GM04504 (cell line): ENCODE measurements around the gene CHN2.
A peak's percentile ranks its signal among the peaks of the same experiment; 100 is the strongest.

Source experiments
- DNase-seq: peaks from one replicate; pipeline ENCODE4 v3.0.0-alpha.2; 2012; ENCODE audit warnings: low read depth

Gene CHN2

GRCh38 chr7:29401769-29402168 lies 207.2 kb downstream of the CHN2 start:
- no peak for DNase-seq

GRCh38 chr7:29405891-29406290 lies 211.3 kb downstream of the CHN2 start:
- DNase-seq, result no peak

GRCh38 chr7:29406366-29406765 lies 211.8 kb downstream of the CHN2 start:
- DNase-seq, result no peak

GRCh38 chr7:29408841-29409243 lies 214.3 kb downstream of the CHN2 start:
- DNase-seq, result peak; percentile 64

GRCh38 chr7:29410996-29411395 lies 216.4 kb downstream of the CHN2 start:
- no peak for DNase-seq

- DNase-seq, result no peak
Measured at GRCh38 chr7:29412912-29413311, 218.3 kb downstream of the CHN2 start.

GRCh38 chr7:29413626-29414136 lies 219.1 kb downstream of the CHN2 start:
- no peak for DNase-seq

GRCh38 chr7:29414216-29414615 lies 219.6 kb downstream of the CHN2 start:
- DNase-seq, result no peak

GRCh38 chr7:29415215-29415614 lies 220.6 kb downstream of the CHN2 start:
- DNase-seq, result no peak

GRCh38 chr7:29416276-29416937 lies 221.8 kb downstream of the CHN2 start:
- DNase-seq, result no peak

- no peak for DNase-seq
Measured at GRCh38 chr7:29416938-29417305, 222.3 kb downstream of the CHN2 start.

- DNase-seq, result no peak
Measured at GRCh38 chr7:29418056-29418455, 223.5 kb downstream of the CHN2 start.

GRCh38 chr7:29418651-29419050 lies 224.1 kb downstream of the CHN2 start:
- DNase-seq, result no peak

- no peak for DNase-seq
Measured at GRCh38 chr7:29420011-29420410, 225.4 kb downstream of the CHN2 start.

- no peak for DNase-seq
Measured at GRCh38 chr7:29421010-29421956, 226.7 kb downstream of the CHN2 start.

- no peak for DNase-seq
Measured at GRCh38 chr7:29422829-29423228, 228.3 kb downstream of the CHN2 start.

GRCh38 chr7:29424295-29424983 lies 229.9 kb downstream of the CHN2 start:
- DNase-seq, result no peak

- no peak for DNase-seq
Measured at GRCh38 chr7:29424984-29425309, 230.4 kb downstream of the CHN2 start.

GRCh38 chr7:29426587-29426986 lies 232.0 kb downstream of the CHN2 start:
- DNase-seq, result no peak

- DNase-seq, result no peak
Measured at GRCh38 chr7:29429401-29429800, 234.8 kb downstream of the CHN2 start.

GRCh38 chr7:29430279-29430949 lies 235.8 kb downstream of the CHN2 start:
- DNase-seq, result no peak

GRCh38 chr7:29431686-29432085 lies 237.1 kb downstream of the CHN2 start:
- no peak for DNase-seq
